Endothelial cell of umbilical vein (primary cell): Measurements from ENCODE around the gene COL23A1. TPM values are rescaled to one million over a fixed set of nuclear protein-coding genes. Genes with fewer than 3 reads are reported as not detected.

Source experiments
- BruUV-seq: library from RNA; stranded (reverse); fragments of 400-500 nt; replicated peaks from 2 replicates; lab custom pipeline; 2021; lab: Mats Ljungman, UMichigan
- CTCF ChIA-PET: fragments of 300-600, 350-600 bp; sonication (Branson Sonifier 250); formaldehyde crosslinking; loops from one replicate; lab custom pipeline; 2021; ENCODE audit warnings: antibody characterized with exemption, inconsistent platforms; lab: Charles Lee
- POLR2A ChIA-PET: fragments of 300-600, 350-600 bp; sonication (Branson Sonifier 250); formaldehyde crosslinking; loops from one replicate; lab custom pipeline; 2021; ENCODE audit warnings: antibody characterized with exemption, inconsistent platforms; lab: Charles Lee
- DNase-seq: peaks from one replicate; pipeline ENCODE4 v3.0.0-alpha.2; 2011; ENCODE audit warnings: low read depth, low spot score
- FAIRE-seq: peaks from 2 replicates; lab custom pipeline; 2011; peaks lifted over from hg19 to GRCh38; lab: Jason Lieb, UNC
- H2AFZ ChIP-seq: 2 replicates; pipeline ENCODE4 v1.6.0; 2012; ENCODE audit warnings: low read depth, low read length, control low read depth, inconsistent platforms
- H3K27ac ChIP-seq: 2 replicates; pipeline ENCODE4 v1.5.1; 2011; ENCODE audit warnings: low read depth, mild to moderate bottlenecking, control low read depth, low read length, moderate library complexity; ENCODE audit not compliant: insufficient read depth
- H3K27me3 ChIP-seq, 2 experiments: 2 replicates each; pipeline versions ENCODE4 v1.6.0 to v1.6.1; 2011; ENCODE audit warnings: low read length in 2 of 2, mixed read lengths in 1 of 2; ENCODE audit not compliant: control insufficient read depth in 2 of 2, insufficient read depth in 2 of 2
- H3K36me3 ChIP-seq, 2 experiments: 2 replicates in 1 of 2; 3 replicates in 1 of 2; pipeline ENCODE4 v1.5.1; 2011; ENCODE audit warnings: low read length in 2 of 2, mild to moderate bottlenecking in 1 of 2, moderate library complexity in 1 of 2; ENCODE audit not compliant: control insufficient read depth in 2 of 2, insufficient read depth in 2 of 2; ENCODE audit errors: extremely low read depth in 1 of 2
- H3K4me1 ChIP-seq: 3 replicates; pipeline ENCODE4 v1.5.1; 2011; ENCODE audit warnings: mild to moderate bottlenecking, low read length; ENCODE audit not compliant: control insufficient read depth, insufficient read depth; ENCODE audit errors: extremely low read depth
- H3K4me2 ChIP-seq: 2 replicates; pipeline ENCODE4 v1.6.1; 2011; ENCODE audit warnings: low read length, control low read depth, mixed read lengths; ENCODE audit not compliant: insufficient read depth
- H3K4me3 ChIP-seq, 3 experiments: fragments of 200-600 bp in 1 of 3; sonication (generic), shearing (Covaris generic) in 1 of 3; replicated peaks in 1 of 3; 2 replicates each; pipeline ENCODE4 v1.5.1; 2011 to 2016; ENCODE audit warnings: control low read depth in 3 of 3, low read length in 3 of 3, mild to moderate bottlenecking in 2 of 3, inconsistent platforms in 1 of 3, low read depth in 1 of 3, moderate library complexity in 1 of 3; ENCODE audit not compliant: insufficient read depth in 1 of 3
- H3K79me2 ChIP-seq: 2 replicates; pipeline ENCODE4 v1.6.0; 2012; ENCODE audit warnings: low read length, inconsistent platforms; ENCODE audit not compliant: control insufficient read depth, insufficient read depth
- H3K9ac ChIP-seq: replicated peaks from 2 replicates; pipeline ENCODE3; 2011; ENCODE audit warnings: low read length, control low read depth; ENCODE audit not compliant: insufficient read depth; ENCODE audit errors: extremely low read depth
- H3K9me1 ChIP-seq: replicated peaks from 3 replicates; pipeline ENCODE4 v1.6.0; 2011; ENCODE audit warnings: mild to moderate bottlenecking, low read length; ENCODE audit not compliant: control insufficient read depth, insufficient read depth; ENCODE audit errors: extremely low read depth
- H3K9me3 ChIP-seq: replicated peaks from 2 replicates; pipeline ENCODE4 v1.5.1; 2012; ENCODE audit warnings: low read length, inconsistent platforms; ENCODE audit not compliant: control insufficient read depth, insufficient read depth
- H4K20me1 ChIP-seq: replicated peaks from 2 replicates; pipeline ENCODE3; 2011; ENCODE audit warnings: mild to moderate bottlenecking, low read length; ENCODE audit not compliant: control insufficient read depth, insufficient read depth; ENCODE audit errors: extremely low read depth
- EZH2 ChIP-seq: IDR thresholded peaks from 2 replicates; pipeline ENCODE4 v1.6.1; 2012; ENCODE audit warnings: borderline replicate concordance, low read depth, mild to moderate bottlenecking, moderate library complexity, low read length, inconsistent platforms; ENCODE audit not compliant: severe bottlenecking
- FOS ChIP-seq: IDR thresholded peaks from 2 replicates; pipeline ENCODE4 v1.6.1; 2011; ENCODE audit warnings: mild to moderate bottlenecking, low read length, moderate library complexity, borderline replicate concordance; ENCODE audit not compliant: insufficient read depth
- GATA2 ChIP-seq: IDR thresholded peaks from 2 replicates; pipeline ENCODE4 v1.7.0; 2011; ENCODE audit warnings: low read depth, mild to moderate bottlenecking, moderate library complexity, mixed read lengths, low read length; ENCODE audit not compliant: insufficient read length, insufficient read depth
- JUN ChIP-seq: IDR thresholded peaks from 2 replicates; pipeline ENCODE4 v1.6.1; 2011; ENCODE audit warnings: borderline replicate concordance, low read depth; ENCODE audit not compliant: insufficient read length, insufficient read depth
- POLR2A ChIP-seq: IDR thresholded peaks from 2 replicates; pipeline ENCODE4 v1.6.1; 2012; ENCODE audit warnings: low read depth, mild to moderate bottlenecking, control low read depth, low read length
- POLR2AphosphoS5 ChIP-seq: IDR thresholded peaks from 2 replicates; pipeline ENCODE4 v1.6.1; 2012; ENCODE audit warnings: low read depth, mild to moderate bottlenecking, control low read depth, low read length, moderate library complexity; ENCODE audit not compliant: insufficient read depth
- dilution Hi-C: fragments of 300-500 bp; cut with MboI; formaldehyde crosslinking; loops from one replicate; pipeline ENCODE4 v1.15.0; 2019; ENCODE audit warnings: low sequenced_read_pairs; ENCODE audit not compliant: extremely low pct_ligation_motif_present
- intact Hi-C: fragments of 100-400 bp; cut with micrococcal nuclease; formaldehyde crosslinking; loops from one replicate; pipeline ENCODE4 v1.10.0; 2022
- polyA plus RNA-seq, 4 experiments: library from polyadenylated mRNA; depleted of rRNA in 3 of 4; stranded (reverse) in 3 of 4; unstranded in 1 of 4; fragments of >200 nt; gene quantifications; 2 replicates each; pipeline versions ENCODE4 v1.2.1 to v1.2.3, GENCODE V29; 2011 to 2012; ENCODE audit warnings: missing spikeins in 1 of 4
- total RNA-seq: library from RNA; stranded (reverse); gene quantifications from 2 replicates; pipeline ENCODE4 v1.2.3, GENCODE V29; 2021
- TF ChIP-seq, protein P1 (sequence below), 2 donors: IDR thresholded peaks; 1 replicate in 1 of 2; 2 replicates in 1 of 2; pipeline ENCODE4 v1.5.1; 2011; ENCODE audit warnings: low read length in 2 of 2, mild to moderate bottlenecking in 2 of 2, moderate library complexity in 2 of 2, control low read depth in 1 of 2, inconsistent platforms in 1 of 2, low read depth in 1 of 2; ENCODE audit not compliant: insufficient read depth in 1 of 2; ENCODE audit errors: extremely low read depth in 1 of 2

COL23A1 gene
- total and polyA plus RNA-seq, 2 donors (not counting 3 experiments of a cell fraction or from before 2014, with no cell fraction given): not detected

GRCh38 chr5:178551059-178551458 lies 39.1 kb downstream of the COL23A1 start:
- TF ChIP-seq FOS: no peak
- TF ChIP-seq, protein P1, sequence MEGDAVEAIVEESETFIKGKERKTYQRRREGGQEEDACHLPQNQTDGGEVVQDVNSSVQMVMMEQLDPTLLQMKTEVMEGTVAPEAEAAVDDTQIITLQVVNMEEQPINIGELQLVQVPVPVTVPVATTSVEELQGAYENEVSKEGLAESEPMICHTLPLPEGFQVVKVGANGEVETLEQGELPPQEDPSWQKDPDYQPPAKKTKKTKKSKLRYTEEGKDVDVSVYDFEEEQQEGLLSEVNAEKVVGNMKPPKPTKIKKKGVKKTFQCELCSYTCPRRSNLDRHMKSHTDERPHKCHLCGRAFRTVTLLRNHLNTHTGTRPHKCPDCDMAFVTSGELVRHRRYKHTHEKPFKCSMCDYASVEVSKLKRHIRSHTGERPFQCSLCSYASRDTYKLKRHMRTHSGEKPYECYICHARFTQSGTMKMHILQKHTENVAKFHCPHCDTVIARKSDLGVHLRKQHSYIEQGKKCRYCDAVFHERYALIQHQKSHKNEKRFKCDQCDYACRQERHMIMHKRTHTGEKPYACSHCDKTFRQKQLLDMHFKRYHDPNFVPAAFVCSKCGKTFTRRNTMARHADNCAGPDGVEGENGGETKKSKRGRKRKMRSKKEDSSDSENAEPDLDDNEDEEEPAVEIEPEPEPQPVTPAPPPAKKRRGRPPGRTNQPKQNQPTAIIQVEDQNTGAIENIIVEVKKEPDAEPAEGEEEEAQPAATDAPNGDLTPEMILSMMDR (IDR thresholded peaks at IDR 0.05; ENCODE audit: extremely low read depth in 1 of 2, insufficient read depth in 1 of 2, low read depth in 1 of 2, low read length in 2 of 2): peak in 1 of 2 donors; percentile 22
- CTCF ChIA-PET: interaction anchor here (1.2 to 2.1 kb wide), 4 partner anchors 33 to 316 kb away, joined by 4 to 10 read pairs (median 6); no protein-coding TSS in a partner anchor
- Histone ChIP-seq H3K9me3 (no peaks in the 10 kb centered on the region), H3K9ac (no peak overlapping the region), H3K27me3 (no peaks in the 10 kb centered on the region), H3K4me3 (no peak overlapping the region), H3K4me2 (no peak overlapping the region), H3K9me1 (no peaks in the 10 kb centered on the region), H4K20me1 (no peaks in the 10 kb centered on the region), H3K36me3 (no peaks in the 10 kb centered on the region), H3K4me1 (peaks cover 5% of the 10 kb centered on the region), H3K79me2 (no peaks in the 10 kb centered on the region), H2AFZ (no peak overlapping the region), H3K27ac (no peak overlapping the region)
- dilution Hi-C loops: no loop called here
- BruUV-seq: no TSS peak
- DNase-seq: peak; percentile 28
- FAIRE-seq: no peak
- intact Hi-C loops: loop anchor here (1.0 kb wide), 4 partner anchors 90 to 316 kb away; no protein-coding TSS in a partner anchor
- POLR2A ChIA-PET: no interaction called here

GRCh38 chr5:178548746-178549145 lies 41.4 kb downstream of the COL23A1 start:
- TF ChIP-seq JUN (peak; percentile 70), FOS (peak; percentile 26), GATA2 (no peak), EZH2 (no peak), POLR2AphosphoS5 (no peak), POLR2A (no peak)
- Histone ChIP-seq H3K27ac (no peak overlapping the region), H3K79me2 (no peaks in the 10 kb centered on the region), H3K9ac (no peak overlapping the region), H3K4me3 (no peak overlapping the region), H3K27me3 (no peaks in the 10 kb centered on the region), H3K4me1 (peaks cover 5% of the 10 kb centered on the region), H3K4me2 (peak overlapping the region; percentile 9), H3K9me1 (no peaks in the 10 kb centered on the region), H4K20me1 (no peaks in the 10 kb centered on the region), H3K9me3 (no peaks in the 10 kb centered on the region), H2AFZ (no peak overlapping the region), H3K36me3 (no peaks in the 10 kb centered on the region)
- CTCF ChIA-PET: no interaction called here
- POLR2A ChIA-PET: no interaction called here
- dilution Hi-C loops: no loop called here
- FAIRE-seq (peak; percentile 42), DNase-seq (peak; percentile 40)
- intact Hi-C loops: loop anchor here (1.0 kb wide), 1 partner anchor 52 kb away; no protein-coding TSS in a partner anchor
- BruUV-seq: no TSS peak
